Activated T-helper 2 cell treated with anti-CD3 and anti-CD28 coated beads, Interferon-gamma antibody, Interleukin-2, Interleukin-4, amounts not matched to agents 10 μg/mL and 5 μg/mL and 100 μg/mL, durations not matched to agents 14 hours and 24 hours and 36 hours (primary cell): ENCODE data around the gene CYS1. TPM values are rescaled to one million over a fixed set of nuclear protein-coding genes. Genes with fewer than 3 reads are reported as not detected.

Experiments used
- DNase-seq: peaks from one replicate; pipeline ENCODE4 v3.0.0; 2021; ENCODE audit warnings: low spot score
- H3K27ac Mint-ChIP-seq: one replicate; pipeline ENCODE4 v1.8.0; 2021; ENCODE audit warnings: mixed read lengths
- H3K27me3 Mint-ChIP-seq: one replicate; pipeline ENCODE4 v1.8.0; 2021; ENCODE audit warnings: low read depth, mixed read lengths
- H3K36me3 Mint-ChIP-seq: one replicate; pipeline ENCODE4 v1.8.0; 2021; ENCODE audit warnings: low read depth, mixed read lengths
- H3K4me1 Mint-ChIP-seq: one replicate; pipeline ENCODE4 v1.8.0; 2021; ENCODE audit warnings: low read depth, mixed read lengths
- H3K4me3 Mint-ChIP-seq: one replicate; pipeline ENCODE4 v1.8.0; 2021; ENCODE audit warnings: low read depth, mild to moderate bottlenecking, moderate library complexity, mixed read lengths
- H3K9me3 Mint-ChIP-seq: one replicate; pipeline ENCODE4 v1.8.0; 2021; ENCODE audit warnings: mixed read lengths
- intact Hi-C: fragments of 100-400 bp; cut with micrococcal nuclease; formaldehyde crosslinking; loops from one replicate; pipeline ENCODE4 v1.15.1; 2023
- total RNA-seq: library from RNA; stranded (reverse); gene quantifications from 2 replicates; pipeline ENCODE4 v1.2.3, GENCODE V29; 2022

CYS1 gene
- total RNA-seq, 1 donor from 2014 or later: 0.89 TPM

DNA sequence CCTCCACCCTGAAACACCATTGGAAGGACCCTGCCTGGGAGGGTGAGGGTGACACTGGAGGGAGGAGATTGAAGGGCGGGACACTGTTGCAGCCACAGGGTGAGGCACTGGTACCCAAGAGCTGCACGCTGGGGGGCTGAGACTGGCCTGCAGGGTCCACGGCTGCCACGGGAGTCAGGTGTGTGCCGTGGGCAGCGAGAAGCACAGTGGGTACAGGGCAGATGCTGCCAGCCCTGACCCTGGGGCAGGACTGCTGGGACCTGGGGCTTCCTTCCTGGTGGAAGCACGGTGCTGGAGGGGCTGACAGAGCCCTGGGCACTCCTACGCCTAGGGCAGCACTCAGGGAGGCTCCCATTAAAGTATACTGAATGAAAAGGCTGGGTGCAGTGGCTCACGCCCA is 16.6 kb downstream of the CYS1 start:
- peaks cover 3% of the 10 kb centered on the region for H3K4me1 Mint-ChIP-seq
- H3K27me3 Mint-ChIP-seq: peaks cover 5% of the 10 kb centered on the region
- intact Hi-C loops: no loop called here
- no peak overlapping the region for H3K27ac Mint-ChIP-seq
- peaks cover 6% of the 10 kb centered on the region for H3K9me3 Mint-ChIP-seq
- no peak overlapping the region for H3K4me3 Mint-ChIP-seq
- DNase-seq: no peak
- H3K36me3 Mint-ChIP-seq: no peaks in the 10 kb centered on the region

DNA sequence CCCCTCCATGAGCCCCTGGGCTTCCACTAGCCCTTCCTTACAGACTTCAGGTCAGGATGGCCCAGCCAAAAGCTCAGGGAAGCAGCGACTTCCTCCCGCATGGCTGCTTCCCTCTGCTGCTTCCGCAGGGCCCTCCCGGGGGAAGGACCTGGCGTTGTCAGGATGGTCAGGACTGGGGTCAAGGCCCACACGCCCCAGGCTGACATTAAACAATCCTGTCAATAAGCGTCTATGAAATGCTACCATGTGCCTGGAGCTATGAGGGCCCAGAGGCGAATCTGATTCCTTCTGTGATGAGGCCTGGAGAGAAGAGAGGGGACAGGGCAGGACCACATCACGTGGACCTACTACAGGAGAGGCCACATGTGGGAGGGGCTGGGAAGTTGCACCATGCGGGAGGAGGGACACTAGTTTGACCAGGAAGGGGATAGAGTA is 17.3 kb downstream of the CYS1 start:
- Mint-ChIP-seq H3K27me3 (peaks cover 5% of the 10 kb centered on the region), H3K4me3 (no peak overlapping the region), H3K36me3 (no peaks in the 10 kb centered on the region), H3K4me1 (peaks cover 3% of the 10 kb centered on the region), H3K27ac (no peak overlapping the region), H3K9me3 (peaks cover 4% of the 10 kb centered on the region)
- no peak for DNase-seq
- intact Hi-C loops: no loop called here

DNA sequence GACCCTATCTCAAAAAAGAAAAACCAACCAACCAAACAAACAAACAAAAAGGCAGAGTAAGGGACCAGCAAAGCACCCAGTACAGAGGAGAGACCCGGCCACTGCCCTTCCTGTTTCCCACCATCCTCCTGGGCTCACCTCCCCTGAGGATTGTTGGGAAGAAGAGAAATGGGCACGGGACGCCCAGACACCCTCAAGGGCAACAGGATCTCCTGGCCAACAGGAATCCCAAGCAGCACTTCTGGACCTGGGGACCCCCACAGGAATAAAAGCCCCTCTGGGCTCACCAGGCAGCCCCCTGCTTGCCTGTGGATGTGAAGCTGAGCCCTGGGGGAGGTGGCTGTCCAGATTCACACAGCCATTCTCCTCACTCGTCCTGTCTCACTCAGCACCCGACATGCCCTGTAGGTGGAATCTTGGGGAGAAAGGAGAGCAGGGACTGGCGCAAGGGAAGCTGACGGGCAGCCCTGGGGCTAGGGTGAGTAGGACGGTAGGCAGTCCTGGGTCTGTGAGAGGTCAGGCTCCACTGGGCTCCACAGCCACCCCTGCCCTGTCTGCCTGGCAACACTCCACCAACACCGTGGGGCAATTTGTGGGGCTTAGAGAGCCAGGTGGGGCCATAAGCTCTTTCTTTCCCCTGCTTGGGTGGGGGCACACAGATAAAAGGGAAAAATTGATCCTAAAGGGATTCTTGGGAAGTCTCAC is 18.8 kb downstream of the CYS1 start:
- no peak overlapping the region for H3K27ac Mint-ChIP-seq
- H3K9me3 Mint-ChIP-seq: no peaks in the 10 kb centered on the region
- H3K36me3 Mint-ChIP-seq: no peaks in the 10 kb centered on the region
- H3K27me3 Mint-ChIP-seq: peaks cover 1% of the 10 kb centered on the region
- no peak for DNase-seq
- no peak overlapping the region for H3K4me3 Mint-ChIP-seq
- peaks cover 9% of the 10 kb centered on the region for H3K4me1 Mint-ChIP-seq
- intact Hi-C loops: no loop called here

DNA sequence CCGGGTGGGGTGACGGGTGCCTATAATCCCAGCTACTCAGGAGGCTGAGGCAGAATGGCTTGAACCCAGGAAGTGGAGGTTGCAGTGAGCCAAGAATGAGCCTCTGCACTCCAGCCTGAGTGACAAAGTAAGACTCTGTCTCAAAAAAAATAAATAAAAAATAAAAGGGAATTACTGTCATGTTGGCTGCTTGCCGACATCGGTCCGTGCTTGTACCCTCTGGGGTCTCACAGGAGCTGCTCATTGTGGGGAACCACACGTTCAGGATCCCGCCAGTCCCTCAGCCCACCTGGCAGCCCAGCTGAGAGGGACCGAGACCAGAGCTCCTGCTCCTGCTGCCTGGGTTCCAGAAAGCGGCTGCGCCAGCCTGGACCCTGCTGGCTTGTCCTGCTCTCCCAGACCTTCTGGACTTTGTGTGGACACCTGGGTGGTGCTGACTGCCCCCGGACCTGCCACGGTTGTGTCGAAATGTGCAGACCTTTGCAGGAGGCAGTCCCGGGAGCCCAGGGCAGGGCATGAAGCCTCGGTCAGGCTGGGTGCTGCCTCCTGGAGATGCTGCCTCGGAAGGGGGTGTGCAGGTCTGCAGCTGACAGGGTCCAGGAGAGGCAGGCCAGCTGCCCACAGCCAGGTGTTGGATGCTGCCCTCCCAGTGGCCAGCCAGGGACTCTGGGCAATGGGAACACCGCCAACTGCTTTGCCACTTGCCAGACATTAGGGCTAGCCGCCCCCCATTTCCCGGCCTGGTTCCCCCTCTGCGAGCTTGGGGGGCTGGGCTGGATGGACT is 20.5 kb downstream of the CYS1 start:
- Mint-ChIP-seq H3K27ac (no peak overlapping the region), H3K9me3 (no peaks in the 10 kb centered on the region), H3K36me3 (no peaks in the 10 kb centered on the region), H3K4me3 (no peak overlapping the region), H3K4me1 (peaks cover 6% of the 10 kb centered on the region), H3K27me3 (no peaks in the 10 kb centered on the region)
- intact Hi-C loops: no loop called here
- no peak for DNase-seq

DNA sequence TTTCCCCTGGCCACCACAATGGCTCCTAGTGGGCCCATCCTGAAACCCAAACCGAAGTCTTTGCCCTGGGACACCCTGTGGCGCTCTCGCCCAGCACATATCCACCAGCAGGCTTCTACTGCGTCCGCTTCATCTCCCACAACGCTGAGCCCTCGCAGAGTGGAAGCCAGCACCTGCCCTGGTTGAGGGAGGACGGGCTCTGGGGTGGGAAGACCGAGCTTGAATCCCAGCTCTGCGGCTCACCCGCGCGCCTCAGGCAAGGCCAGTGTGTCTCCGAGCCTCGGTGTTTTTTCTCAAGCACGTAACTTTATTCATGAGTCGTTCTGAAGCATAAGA is 21.2 kb downstream of the CYS1 start:
- peaks cover 4% of the 10 kb centered on the region for H3K36me3 Mint-ChIP-seq
- no peaks in the 10 kb centered on the region for H3K9me3 Mint-ChIP-seq
- H3K27ac Mint-ChIP-seq: no peak overlapping the region
- DNase-seq: no peak
- no peaks in the 10 kb centered on the region for H3K27me3 Mint-ChIP-seq
- intact Hi-C loops: no loop called here
- peaks cover 6% of the 10 kb centered on the region for H3K4me1 Mint-ChIP-seq
- no peak overlapping the region for H3K4me3 Mint-ChIP-seq

DNA sequence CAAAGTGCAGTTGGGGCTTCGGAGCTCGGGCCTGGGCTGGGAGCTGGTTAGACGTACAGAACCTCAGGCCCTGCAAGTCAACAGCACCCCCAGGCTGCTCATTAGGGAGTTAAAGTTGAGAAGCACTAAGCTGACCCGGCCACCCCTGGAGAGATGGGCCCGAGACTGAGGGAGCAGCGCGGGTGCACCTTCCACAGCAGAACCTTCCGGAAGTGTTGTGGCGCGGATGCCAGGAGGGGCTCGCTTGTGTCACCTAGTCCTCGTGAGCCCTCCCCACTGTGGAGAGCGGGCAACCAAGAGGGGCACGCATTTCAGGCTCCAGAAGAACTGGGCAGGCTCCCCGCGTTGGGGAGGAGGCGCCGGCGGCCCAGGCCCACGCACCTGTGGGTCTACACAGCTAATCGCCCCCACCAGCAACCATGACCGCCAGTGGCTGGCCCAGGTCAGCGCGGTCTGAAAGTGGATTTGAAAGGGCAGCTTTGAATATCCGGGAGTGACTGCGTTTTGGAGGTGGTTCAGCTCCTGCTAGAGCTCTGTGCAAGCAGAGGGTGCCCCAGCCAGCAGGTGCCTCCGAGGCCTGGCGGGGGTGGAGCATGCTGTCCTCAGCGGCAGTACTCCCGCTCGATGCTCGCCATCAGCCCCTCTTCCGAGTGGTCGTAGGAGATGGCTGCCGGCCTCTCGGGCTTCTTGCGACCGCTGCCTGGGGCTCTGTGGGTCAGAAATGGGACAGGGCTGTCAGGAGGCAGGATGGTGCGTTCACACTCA is 21.8 kb downstream of the CYS1 start:
- DNase-seq: no peak
- Mint-ChIP-seq H3K9me3 (no peaks in the 10 kb centered on the region), H3K27ac (no peak overlapping the region), H3K36me3 (peaks cover 6% of the 10 kb centered on the region), H3K4me3 (no peak overlapping the region), H3K4me1 (peaks cover 6% of the 10 kb centered on the region), H3K27me3 (no peaks in the 10 kb centered on the region)
- intact Hi-C loops: no loop called here

DNA sequence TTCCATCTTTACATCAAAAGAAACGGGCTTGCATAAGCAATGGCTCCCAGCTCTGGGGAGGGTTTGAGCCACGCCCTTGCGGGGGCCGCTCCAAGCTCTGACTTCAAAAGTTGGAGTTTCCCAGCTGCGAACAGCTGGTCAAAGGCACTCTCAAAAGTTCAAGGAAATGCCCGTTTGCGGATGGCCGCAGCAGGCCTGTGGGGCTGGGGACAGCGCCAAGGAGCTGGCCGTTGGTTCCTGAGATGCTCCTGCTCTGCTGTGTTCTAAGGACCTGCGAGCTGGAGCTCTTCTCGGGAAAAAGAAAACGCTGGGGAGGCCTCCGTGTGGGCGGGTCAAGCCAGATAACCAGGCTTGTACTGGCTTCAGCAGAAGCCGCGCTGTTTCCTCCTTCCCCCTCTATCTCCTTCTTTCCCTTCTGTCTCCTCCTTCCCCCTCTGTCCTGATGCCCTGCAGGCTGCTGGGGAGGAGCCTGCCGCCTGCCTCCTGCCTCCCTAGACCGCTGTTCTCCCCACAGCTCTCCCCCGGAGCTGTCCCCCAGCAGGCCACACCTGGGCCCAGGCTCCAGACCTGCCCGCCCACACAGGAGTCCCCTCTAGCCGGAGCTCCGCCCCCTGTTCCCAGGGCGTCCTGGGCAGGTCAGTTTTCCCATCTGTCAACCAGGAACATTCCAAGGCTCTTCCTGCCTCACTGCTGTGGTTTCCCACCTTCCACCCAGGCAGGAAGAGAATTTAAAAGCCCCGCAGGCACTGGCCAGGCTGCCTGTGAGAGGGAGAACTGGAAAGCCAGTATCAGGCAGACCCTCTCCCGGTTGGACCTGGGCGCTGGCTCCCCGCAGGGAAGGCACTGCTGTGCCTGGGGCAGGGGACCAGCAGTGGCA is 22.7 kb downstream of the CYS1 start:
- DNase-seq: no peak
- intact Hi-C loops: no loop called here

DNA sequence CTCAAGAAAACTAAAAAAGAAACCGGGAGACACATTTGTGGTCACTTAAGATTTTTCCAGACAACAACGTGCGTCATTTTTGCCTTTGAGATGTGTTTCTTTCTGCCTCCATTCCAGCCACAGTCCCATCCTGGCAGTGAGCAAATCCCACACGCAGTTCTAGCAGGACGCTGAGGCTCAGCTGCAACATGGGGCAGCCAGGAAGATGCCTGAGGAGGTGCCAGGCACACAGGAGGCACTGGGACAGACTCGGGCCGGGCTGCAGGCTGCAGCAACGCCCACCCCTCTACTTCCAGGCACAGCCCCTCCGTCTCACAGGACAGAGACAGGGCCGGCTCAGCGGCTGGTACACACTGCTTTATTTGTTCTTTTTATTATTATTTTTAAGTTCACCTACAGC is 23.8 kb downstream of the CYS1 start:
- DNase-seq: no peak
- no peaks in the 10 kb centered on the region for H3K27me3 Mint-ChIP-seq
- H3K27ac Mint-ChIP-seq: no peak overlapping the region
- H3K9me3 Mint-ChIP-seq: no peaks in the 10 kb centered on the region
- intact Hi-C loops: no loop called here
- H3K4me1 Mint-ChIP-seq: peaks cover 6% of the 10 kb centered on the region
- peaks cover 18% of the 10 kb centered on the region for H3K36me3 Mint-ChIP-seq
- no peak overlapping the region for H3K4me3 Mint-ChIP-seq

More for the DNA sequence above, 22.7 kb downstream of the CYS1 start:
- Mint-ChIP-seq H3K4me3 (peak overlapping the region; percentile 61), H3K36me3 (peaks cover 14% of the 10 kb centered on the region), H3K27ac (no peak overlapping the region), H3K27me3 (no peaks in the 10 kb centered on the region), H3K4me1 (peaks cover 6% of the 10 kb centered on the region), H3K9me3 (no peaks in the 10 kb centered on the region)

DNA sequence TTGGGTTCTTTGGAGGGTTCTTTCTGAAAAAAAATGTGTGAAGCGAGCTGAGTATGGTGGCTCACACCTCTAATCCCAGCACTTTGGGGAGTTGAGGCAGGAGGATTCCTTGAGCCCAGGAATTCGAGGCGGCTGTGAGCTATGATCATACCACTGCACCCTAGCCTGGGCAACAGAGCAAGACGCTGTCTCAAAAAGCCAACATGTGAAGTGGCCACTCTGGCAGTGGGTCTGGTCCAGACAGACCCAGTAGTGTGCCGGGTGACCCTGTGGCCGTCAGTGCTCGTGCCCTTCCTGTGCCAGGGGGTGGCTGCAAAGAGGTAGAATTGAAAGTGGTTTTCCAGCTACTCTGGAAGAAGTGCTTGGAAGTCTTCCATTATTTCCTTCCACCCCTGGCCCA is 25.2 kb downstream of the CYS1 start:
- H3K4me1 Mint-ChIP-seq: peaks cover 6% of the 10 kb centered on the region
- no peaks in the 10 kb centered on the region for H3K27me3 Mint-ChIP-seq
- no peak overlapping the region for H3K4me3 Mint-ChIP-seq
- no peaks in the 10 kb centered on the region for H3K9me3 Mint-ChIP-seq
- no peak for DNase-seq
- peaks cover 18% of the 10 kb centered on the region for H3K36me3 Mint-ChIP-seq
- H3K27ac Mint-ChIP-seq: no peak overlapping the region
- intact Hi-C loops: no loop called here

DNA sequence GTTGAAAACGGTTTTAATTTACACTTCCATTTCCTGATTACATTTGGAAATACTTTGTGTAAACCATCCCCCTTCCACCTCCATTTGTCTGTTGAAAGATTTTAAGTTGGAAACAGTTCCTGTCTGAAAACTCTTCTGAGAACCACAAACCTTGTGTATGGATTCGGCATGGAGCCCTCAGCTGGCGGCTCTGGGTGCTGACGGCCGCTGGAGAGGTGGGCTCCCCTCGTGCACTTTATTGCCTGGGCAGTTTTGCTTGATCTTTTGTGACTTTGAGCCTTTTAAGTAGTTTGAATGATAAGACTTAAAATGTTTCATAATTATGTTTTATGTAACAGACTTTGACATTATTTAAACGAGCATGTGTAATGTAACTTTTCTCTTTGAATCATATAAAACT is 25.8 kb downstream of the CYS1 start:
- Mint-ChIP-seq H3K9me3 (no peaks in the 10 kb centered on the region), H3K36me3 (peaks cover 18% of the 10 kb centered on the region), H3K4me1 (peaks cover 6% of the 10 kb centered on the region), H3K4me3 (no peak overlapping the region), H3K27me3 (no peaks in the 10 kb centered on the region), H3K27ac (no peak overlapping the region)
- intact Hi-C loops: no loop called here
- DNase-seq: no peak

DNA sequence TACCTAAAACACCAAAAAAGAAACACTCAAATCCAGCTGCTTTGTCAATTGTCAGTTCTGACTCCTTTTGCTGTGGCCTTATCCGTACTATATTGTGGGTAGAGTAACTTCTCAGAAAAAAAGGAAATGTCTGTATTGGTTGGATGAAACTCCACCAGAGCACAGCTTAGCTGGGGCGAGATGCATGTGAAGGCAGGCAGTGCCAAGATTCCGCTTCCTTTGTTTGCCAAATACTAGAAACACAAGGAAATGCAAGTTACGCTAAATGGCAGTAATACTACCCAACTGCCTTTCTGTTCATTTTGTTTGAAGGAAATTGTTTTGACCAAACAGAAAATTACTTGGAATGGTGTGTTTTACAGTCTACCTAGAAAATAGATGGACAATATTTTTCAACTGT is 26.9 kb downstream of the CYS1 start:
- DNase-seq: no peak
- H3K4me3 Mint-ChIP-seq: no peak overlapping the region
- peaks cover 6% of the 10 kb centered on the region for H3K4me1 Mint-ChIP-seq
- no peaks in the 10 kb centered on the region for H3K27me3 Mint-ChIP-seq
- H3K27ac Mint-ChIP-seq: no peak overlapping the region
- intact Hi-C loops: no loop called here
- peaks cover 18% of the 10 kb centered on the region for H3K36me3 Mint-ChIP-seq
- no peaks in the 10 kb centered on the region for H3K9me3 Mint-ChIP-seq

DNA sequence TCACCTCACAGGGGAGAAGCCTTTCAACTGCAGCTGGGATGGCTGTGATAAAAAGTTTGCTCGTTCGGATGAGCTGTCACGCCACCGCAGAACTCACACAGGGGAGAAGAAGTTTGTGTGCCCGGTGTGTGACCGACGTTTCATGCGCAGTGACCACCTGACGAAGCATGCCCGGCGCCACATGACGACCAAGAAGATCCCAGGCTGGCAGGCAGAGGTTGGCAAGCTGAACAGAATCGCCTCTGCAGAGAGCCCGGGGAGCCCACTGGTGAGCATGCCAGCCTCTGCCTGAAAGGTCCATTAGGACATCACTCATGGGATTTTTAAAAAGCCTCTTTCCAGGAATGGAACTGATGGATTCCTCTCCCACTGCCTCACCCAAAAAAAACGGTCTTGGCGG is 28.0 kb downstream of the CYS1 start:
- Mint-ChIP-seq H3K36me3 (peaks cover 26% of the 10 kb centered on the region), H3K27ac (no peak overlapping the region), H3K4me3 (no peak overlapping the region), H3K4me1 (peaks cover 5% of the 10 kb centered on the region), H3K9me3 (no peaks in the 10 kb centered on the region), H3K27me3 (no peaks in the 10 kb centered on the region)
- no peak for DNase-seq
- intact Hi-C loops: no loop called here
